H9 (cell line): Measurements from ENCODE around the gene PRKD3. TPM values are rescaled to one million over a fixed set of nuclear protein-coding genes. Genes with fewer than 3 reads are reported as not detected.
A peak's percentile ranks its signal among the peaks of the same experiment; 100 is the strongest.

Experiments
- DNase-seq: peaks from one replicate; pipeline ENCODE4 v3.0.0-alpha.2; 2017
- H2AFZ ChIP-seq: one replicate; pipeline ENCODE4 v1.6.1; 2013; ENCODE audit warnings: mild to moderate bottlenecking, low read length, control low read depth, moderate library complexity
- H2AK5ac ChIP-seq: 2 replicates; pipeline ENCODE4 v1.6.1; 2013; ENCODE audit warnings: low read length, control low read depth, mixed read lengths; ENCODE audit not compliant: insufficient read length
- H2BK120ac ChIP-seq: one replicate; pipeline ENCODE4 v1.6.1; 2013; ENCODE audit warnings: low read depth, mild to moderate bottlenecking, low read length, control low read depth, inconsistent platforms; ENCODE audit not compliant: poor library complexity, severe bottlenecking
- H2BK12ac ChIP-seq: 2 replicates; pipeline ENCODE4 v1.6.1; 2013; ENCODE audit warnings: low read length, control low read depth, mixed read lengths, low read depth; ENCODE audit not compliant: insufficient read length
- H2BK15ac ChIP-seq: 2 replicates; pipeline ENCODE4 v1.6.1; 2013; ENCODE audit warnings: low read depth, low read length, control low read depth
- H2BK20ac ChIP-seq: one replicate; pipeline ENCODE4 v1.6.1; 2013; ENCODE audit warnings: low read depth, mild to moderate bottlenecking, low read length, control low read depth, inconsistent platforms; ENCODE audit not compliant: poor library complexity, severe bottlenecking
- H2BK5ac ChIP-seq: 2 replicates; pipeline ENCODE4 v1.6.1; 2013; ENCODE audit warnings: low read length, control low read depth, mixed read lengths; ENCODE audit not compliant: insufficient read length
- H3K14ac ChIP-seq: 2 replicates; pipeline ENCODE4 v1.6.1; 2013; ENCODE audit warnings: low read length, control low read depth; ENCODE audit not compliant: insufficient read depth
- H3K18ac ChIP-seq: 2 replicates; pipeline ENCODE4 v1.6.1; 2013; ENCODE audit warnings: low read depth, mild to moderate bottlenecking, mixed read lengths, low read length, control low read depth; ENCODE audit not compliant: insufficient read length
- H3K23ac ChIP-seq: 2 replicates; pipeline ENCODE4 v1.6.1; 2013; ENCODE audit warnings: low read length, control low read depth, mixed read lengths, low read depth; ENCODE audit not compliant: insufficient read length
- H3K23me2 ChIP-seq: 2 replicates; pipeline ENCODE4 v1.6.1; 2013; ENCODE audit warnings: low read depth, mild to moderate bottlenecking, mixed read lengths, low read length, control low read depth; ENCODE audit not compliant: insufficient read length, poor library complexity, severe bottlenecking
- H3K27ac ChIP-seq: 2 replicates; pipeline ENCODE4 v1.5.1; 2013; ENCODE audit warnings: low read length, control low read depth, mixed read lengths, low read depth; ENCODE audit not compliant: insufficient read length
- H3K27me3 ChIP-seq: 2 replicates; pipeline ENCODE4 v1.6.1; 2013; ENCODE audit warnings: low read length, control low read depth, inconsistent platforms; ENCODE audit not compliant: insufficient read depth
- H3K4ac ChIP-seq: 2 replicates; pipeline ENCODE4 v1.6.1; 2013; ENCODE audit warnings: low read depth, mild to moderate bottlenecking, control low read depth, inconsistent platforms, low read length, moderate library complexity
- H3K4me1 ChIP-seq: 2 replicates; pipeline ENCODE4 v1.6.1; 2013; ENCODE audit warnings: low read length, control low read depth, inconsistent platforms; ENCODE audit not compliant: insufficient read depth
- H3K4me2 ChIP-seq: 2 replicates; pipeline ENCODE4 v1.6.1; 2013; ENCODE audit warnings: low read length, control low read depth, mixed read lengths; ENCODE audit not compliant: insufficient read length, insufficient read depth
- H3K56ac ChIP-seq: 2 replicates; pipeline ENCODE4 v1.6.1; 2013; ENCODE audit warnings: low read depth, mild to moderate bottlenecking, mixed read lengths, low read length, control low read depth; ENCODE audit not compliant: insufficient read length
- H3K79me1 ChIP-seq: 2 replicates; pipeline ENCODE4 v1.6.1; 2013; ENCODE audit warnings: low read depth, mild to moderate bottlenecking, moderate library complexity, low read length, control low read depth, inconsistent platforms; ENCODE audit not compliant: insufficient read depth, poor library complexity, severe bottlenecking
- H3K79me2 ChIP-seq: 2 replicates; pipeline ENCODE4 v1.6.1; 2013; ENCODE audit warnings: low read length, control low read depth, inconsistent platforms; ENCODE audit not compliant: insufficient read depth
- H3K9ac ChIP-seq: 2 replicates; pipeline ENCODE4 v1.6.1; 2013; ENCODE audit warnings: low read length, control low read depth, mixed read lengths; ENCODE audit not compliant: insufficient read length; ENCODE audit errors: extremely low read depth
- H3K9me3 ChIP-seq: one replicate; pipeline ENCODE4 v1.6.1; 2013; ENCODE audit warnings: low read depth, low read length, inconsistent platforms; ENCODE audit not compliant: control insufficient read depth
- H3T11ph ChIP-seq: one replicate; pipeline ENCODE4 v1.6.1; 2013; ENCODE audit warnings: mild to moderate bottlenecking, low read length, control low read depth, inconsistent platforms
- H4K20me1 ChIP-seq: one replicate; pipeline ENCODE4 v1.6.1; 2013; ENCODE audit not compliant: control insufficient read depth, insufficient read length, insufficient read depth
- H4K5ac ChIP-seq: 2 replicates; pipeline ENCODE4 v1.6.1; 2013; ENCODE audit warnings: low read depth, mild to moderate bottlenecking, mixed read lengths, low read length, control low read depth; ENCODE audit not compliant: insufficient read length
- H4K8ac ChIP-seq: replicated peaks from 2 replicates; pipeline ENCODE4 v1.6.1; 2013; ENCODE audit warnings: low read length, control low read depth, mixed read lengths, low read depth; ENCODE audit not compliant: insufficient read length
- H4K91ac ChIP-seq: 2 replicates; pipeline ENCODE4 v1.6.1; 2013; ENCODE audit warnings: low read depth, mild to moderate bottlenecking, moderate library complexity, mixed read lengths, low read length, control low read depth; ENCODE audit not compliant: insufficient read length
- H3K27ac Mint-ChIP-seq, 3 experiments: 2 replicates in 2 of 3; 3 replicates in 1 of 3; pipeline ENCODE4 v1.8.0; 2020 to 2021; ENCODE audit warnings: mixed read lengths in 3 of 3, mild to moderate bottlenecking in 1 of 3, moderate library complexity in 1 of 3
- H3K27me3 Mint-ChIP-seq: 2 replicates; pipeline ENCODE4 v1.8.0; 2021; ENCODE audit warnings: low read depth, mild to moderate bottlenecking, moderate library complexity, mixed read lengths
- H3K36me3 Mint-ChIP-seq, 3 experiments: 2 replicates in 2 of 3; 3 replicates in 1 of 3; pipeline ENCODE4 v1.8.0; 2020 to 2021; ENCODE audit warnings: low read depth in 3 of 3, mixed read lengths in 3 of 3; ENCODE audit not compliant: insufficient read depth in 1 of 3
- H3K4me1 Mint-ChIP-seq, 2 experiments: 2 replicates each; pipeline ENCODE4 v1.8.0; 2020; ENCODE audit warnings: mixed read lengths in 2 of 2
- H3K4me3 Mint-ChIP-seq, 2 experiments: 2 replicates in 1 of 2; 3 replicates in 1 of 2; pipeline ENCODE4 v1.8.0; 2020 to 2021; ENCODE audit warnings: mild to moderate bottlenecking in 2 of 2, mixed read lengths in 2 of 2, moderate library complexity in 1 of 2
- H3K9me3 Mint-ChIP-seq, 2 experiments: 2 replicates in 1 of 2; 3 replicates in 1 of 2; pipeline ENCODE4 v1.8.0; 2020; ENCODE audit warnings: mild to moderate bottlenecking in 2 of 2, mixed read lengths in 2 of 2, moderate library complexity in 1 of 2
- WGBS: extraction: QIAGEN DNeasy Blood & Tissue Kit; methylation state at CpG from one replicate; pipeline ENCODE4 v1.1.7; 2013; ENCODE audit warnings: missing lambda C conversion rate, low lambda C conversion rate, mixed read lengths; ENCODE audit not compliant: insufficient read length; ENCODE audit errors: extremely low coverage; 5-methylcytosine and 5-hydroxymethylcytosine counted together
- long read RNA-seq: library from polyadenylated mRNA; unstranded; transcript quantifications from one replicate; pipeline ENCODE4 v2.0.0, GENCODE V29; 2020
- total RNA-seq: library from RNA; stranded (reverse); gene quantifications from 2 replicates; pipeline ENCODE4 v1.2.1, GENCODE V29; 2021
- TF ChIP-seq, protein P1 (sequence below): fragments of 200-600 bp; sonication (generic); conservative IDR thresholded peaks from 3 replicates; pipeline ENCODE4 v1.8.0; 2021; ENCODE audit warnings: antibody characterized with exemption, mild to moderate bottlenecking

PRKD3 gene
- total RNA-seq, result 63.3 and 63.8 TPM in 2 replicates
- long read RNA-seq, partial matches to known transcripts, result 25 of 102 reads
- long read RNA-seq, other reads (novel, unspliced or antisense), result 75 of 102 reads

DNA sequence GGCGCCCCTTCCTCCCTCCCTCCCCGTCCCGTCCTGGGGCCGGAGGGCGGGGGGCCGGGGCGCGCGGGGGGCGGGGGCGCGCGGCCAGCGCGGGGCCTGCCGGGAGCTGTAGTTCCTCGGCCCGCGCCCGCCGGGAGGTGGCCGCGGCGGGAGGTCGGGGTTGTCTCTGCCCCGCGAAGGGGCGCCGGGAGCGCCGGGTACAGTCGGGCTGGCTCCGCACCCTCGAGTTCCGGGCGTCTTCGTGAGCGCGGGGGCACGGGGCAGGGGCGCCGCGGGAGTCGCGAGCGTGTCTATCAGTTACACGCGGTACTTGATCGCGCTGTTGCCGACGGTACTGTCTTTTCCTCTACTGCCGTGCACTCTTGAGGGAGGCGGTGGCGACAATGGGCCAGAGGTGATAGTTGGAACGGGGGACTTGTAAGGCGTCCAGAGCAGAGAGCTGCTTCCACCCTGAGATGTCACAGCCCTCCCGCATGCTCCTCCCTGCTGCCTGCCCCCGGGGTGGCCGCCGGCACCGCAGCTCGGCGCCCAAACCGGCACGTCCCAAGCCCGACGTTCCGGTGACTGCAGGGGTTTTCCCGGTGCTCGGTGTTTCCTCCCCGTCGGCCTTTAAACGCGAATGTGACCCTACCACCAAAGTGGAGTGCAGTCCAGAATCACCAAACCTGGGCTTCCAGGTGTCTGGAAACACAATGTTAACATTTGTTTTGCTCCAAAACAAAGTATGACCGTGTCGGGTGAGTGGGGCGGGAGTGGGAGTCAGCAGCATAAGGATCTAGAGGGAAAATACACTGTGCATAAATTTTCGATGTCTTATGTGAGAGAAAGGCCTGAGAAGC, at the start of gene PRKD3:
Gene PRKD3, minus strand, starts transcription at position 48 of the 839 bp plus-strand sequence. CDS start 8,309 bp downstream, outside the sequence.
- peak within 1 kb of the TSS; percentile 87 for H3K4me2 ChIP-seq
- H3K23ac ChIP-seq, result peak within 1 kb of the TSS; percentile 39
- Mint-ChIP-seq H3K4me1 (peaks cover 18 to 21% of the 10 kb centered on the region in 2 experiments), H3K27me3 (peaks cover 21% of the 10 kb centered on the region), H3K4me3 (peak within 1 kb of the TSS; percentile 89 to 99), H3K36me3 (peaks cover 7 to 10% (median 8%) of the 10 kb centered on the region in 3 experiments; a peak in 3 of 7 replicates), H3K9me3 (no peaks in the 10 kb centered on the region), H3K27ac (peak within 1 kb of the TSS; percentile 94 to 99 (median 97))
- H2BK20ac ChIP-seq, result no peak within 1 kb of the TSS
- no peak within 1 kb of the TSS for H2AK5ac ChIP-seq
- no peak within 1 kb of the TSS for H4K8ac ChIP-seq
- H3K79me2 ChIP-seq, result peaks cover 4% of the 10 kb centered on the region; the same call in 1 of the 2 replicates
- no peak within 1 kb of the TSS for H3K4ac ChIP-seq
- no CpG with 5 or more reads among the region's 79 CpGs for WGBS
- TF ChIP-seq, protein P1, sequence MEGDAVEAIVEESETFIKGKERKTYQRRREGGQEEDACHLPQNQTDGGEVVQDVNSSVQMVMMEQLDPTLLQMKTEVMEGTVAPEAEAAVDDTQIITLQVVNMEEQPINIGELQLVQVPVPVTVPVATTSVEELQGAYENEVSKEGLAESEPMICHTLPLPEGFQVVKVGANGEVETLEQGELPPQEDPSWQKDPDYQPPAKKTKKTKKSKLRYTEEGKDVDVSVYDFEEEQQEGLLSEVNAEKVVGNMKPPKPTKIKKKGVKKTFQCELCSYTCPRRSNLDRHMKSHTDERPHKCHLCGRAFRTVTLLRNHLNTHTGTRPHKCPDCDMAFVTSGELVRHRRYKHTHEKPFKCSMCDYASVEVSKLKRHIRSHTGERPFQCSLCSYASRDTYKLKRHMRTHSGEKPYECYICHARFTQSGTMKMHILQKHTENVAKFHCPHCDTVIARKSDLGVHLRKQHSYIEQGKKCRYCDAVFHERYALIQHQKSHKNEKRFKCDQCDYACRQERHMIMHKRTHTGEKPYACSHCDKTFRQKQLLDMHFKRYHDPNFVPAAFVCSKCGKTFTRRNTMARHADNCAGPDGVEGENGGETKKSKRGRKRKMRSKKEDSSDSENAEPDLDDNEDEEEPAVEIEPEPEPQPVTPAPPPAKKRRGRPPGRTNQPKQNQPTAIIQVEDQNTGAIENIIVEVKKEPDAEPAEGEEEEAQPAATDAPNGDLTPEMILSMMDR, result no peak
- H4K20me1 ChIP-seq, result no peaks in the 10 kb centered on the region
- H4K91ac ChIP-seq, result no peak within 1 kb of the TSS
- H2AFZ ChIP-seq, result no peak within 1 kb of the TSS
- peak within 1 kb of the TSS; percentile 99 for H3K18ac ChIP-seq
- no peaks in the 10 kb centered on the region for H3K4me1 ChIP-seq
- H3T11ph ChIP-seq, result no peak within 1 kb of the TSS
- H3K56ac ChIP-seq, result no peak within 1 kb of the TSS
- no peak within 1 kb of the TSS for H4K5ac ChIP-seq
- H2BK15ac ChIP-seq, result no peak within 1 kb of the TSS
- no peak within 1 kb of the TSS for H3K27ac ChIP-seq
- peak within 1 kb of the TSS; percentile 92 for H3K9ac ChIP-seq
- H3K79me1 ChIP-seq, result peaks cover 2% of the 10 kb centered on the region
- H2BK5ac ChIP-seq, result no peak within 1 kb of the TSS
- H3K23me2 ChIP-seq, result peaks cover 6% of the 10 kb centered on the region
- peak within 1 kb of the TSS; percentile 98; the same call in 1 of the 2 replicates for H3K14ac ChIP-seq
- DNase-seq, result peak; percentile 80
- no peak within 1 kb of the TSS for H2BK120ac ChIP-seq
- H3K27me3 ChIP-seq, result no peaks in the 10 kb centered on the region
- H2BK12ac ChIP-seq, result no peak within 1 kb of the TSS
- no peaks in the 10 kb centered on the region for H3K9me3 ChIP-seq
